Thyroid gland (tissue), 4 donors: ENCODE results near the gene FGD6.

Experiments used
- CTCF ChIP-seq, 6 experiments: fragments of 200-600 bp in 3 of 6; fragments of 450-650 bp in 3 of 6; sonication (generic) in 3 of 6; IDR thresholded peaks; one replicate each; pipeline ENCODE4 v1.5.1; 2016 to 2019; ENCODE audit warnings: antibody characterized with exemption in 6 of 6, mild to moderate bottlenecking in 2 of 6, inconsistent platforms in 1 of 6, moderate library complexity in 1 of 6
- POLR2A ChIP-seq, 2 donors: fragments of 450-650 bp; IDR thresholded peaks; one replicate each; pipeline ENCODE4 v1.6.1; 2017; ENCODE audit warnings: antibody characterized with exemption in 2 of 2, mild to moderate bottlenecking in 2 of 2, moderate library complexity in 1 of 2

- TF ChIP-seq CTCF (IDR thresholded peaks at IDR 0.05) (no peak), POLR2A (IDR thresholded peaks at IDR 0.05) (no peak)
These were observed 40.9 kb upstream of the FGD6 start for GRCh38 chr12:95258151-95258550.
